ENCODE data around the gene ZNF618.

ZNF618 gene

GRCh38 chr9:113868501-113868900 lies 7.6 kb upstream of the ZNF618 start:
- DNase-seq (ENCODE audit: insufficient read length) (no peak), FAIRE-seq (no peak)
- TF ChIP-seq POLR2A (IDR thresholded peaks at IDR 0.05; ENCODE audit: low read depth, low read length) (no peak), TAF1 (IDR thresholded peaks at IDR 0.05; ENCODE audit: borderline replicate concordance, low read depth, low read length) (no peak), POLR2AphosphoS5 (IDR thresholded peaks at IDR 0.05; ENCODE audit: low read depth, low read length) (no peak)

DNA sequence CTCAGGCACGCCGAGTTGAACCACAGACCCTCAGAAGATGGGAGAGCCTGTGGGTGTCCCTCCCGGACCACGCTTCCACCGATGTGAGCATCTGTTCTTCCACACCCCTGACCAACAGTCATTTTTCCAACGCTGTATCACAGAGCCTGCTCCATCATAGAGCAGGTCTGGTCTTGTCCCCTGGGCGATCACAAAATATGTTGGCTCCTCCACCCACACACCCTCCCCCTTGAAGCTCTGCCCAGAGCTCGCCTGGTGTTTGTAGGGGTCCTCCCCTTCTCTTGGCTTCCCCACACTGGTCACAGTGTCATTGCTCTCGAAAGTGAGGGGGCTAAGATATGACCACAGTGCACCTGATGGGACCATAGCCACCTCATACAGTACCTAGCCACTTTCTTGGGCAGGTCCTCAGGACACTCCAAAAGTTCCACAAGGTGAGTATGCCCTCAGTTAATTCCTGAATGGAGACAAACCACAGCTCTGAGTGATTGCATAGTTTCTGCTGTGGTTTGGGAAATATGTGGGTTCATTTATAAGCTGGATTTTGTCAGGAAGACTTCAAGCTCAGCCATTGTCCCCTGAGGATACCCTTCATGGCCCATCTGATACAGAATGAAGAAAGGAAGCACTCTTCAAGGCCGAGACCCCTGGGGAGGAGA lies 3.5 kb upstream of the ZNF618 start:
- no peak for FAIRE-seq
- no peak for DNase-seq (ENCODE audit: insufficient read length)
- no peak for TF ChIP-seq POLR2A (IDR thresholded peaks at IDR 0.05; ENCODE audit: low read depth, low read length)
- TF ChIP-seq POLR2AphosphoS5 (IDR thresholded peaks at IDR 0.05; ENCODE audit: low read depth, low read length): no peak
- no peak for TF ChIP-seq TAF1 (IDR thresholded peaks at IDR 0.05; ENCODE audit: borderline replicate concordance, low read depth, low read length)

- no peak for TF ChIP-seq POLR2A (IDR thresholded peaks at IDR 0.05; ENCODE audit: low read depth, low read length)
- no peak for TF ChIP-seq POLR2AphosphoS5 (IDR thresholded peaks at IDR 0.05; ENCODE audit: low read depth, low read length)
- no peak for TF ChIP-seq TAF1 (IDR thresholded peaks at IDR 0.05; ENCODE audit: borderline replicate concordance, low read depth, low read length)
- DNase-seq (ENCODE audit: insufficient read length) (no peak), FAIRE-seq (no peak)
These were observed 2.7 kb upstream of the ZNF618 start for GRCh38 chr9:113873446-113873845.

GRCh38 chr9:113873926-113874325 lies 2.2 kb upstream of the ZNF618 start:
- DNase-seq (ENCODE audit: insufficient read length) (no peak), FAIRE-seq (no peak)
- TF ChIP-seq POLR2A (IDR thresholded peaks at IDR 0.05; ENCODE audit: low read depth, low read length) (no peak), POLR2AphosphoS5 (IDR thresholded peaks at IDR 0.05; ENCODE audit: low read depth, low read length) (no peak), TAF1 (IDR thresholded peaks at IDR 0.05; ENCODE audit: borderline replicate concordance, low read depth, low read length) (no peak)

DNA sequence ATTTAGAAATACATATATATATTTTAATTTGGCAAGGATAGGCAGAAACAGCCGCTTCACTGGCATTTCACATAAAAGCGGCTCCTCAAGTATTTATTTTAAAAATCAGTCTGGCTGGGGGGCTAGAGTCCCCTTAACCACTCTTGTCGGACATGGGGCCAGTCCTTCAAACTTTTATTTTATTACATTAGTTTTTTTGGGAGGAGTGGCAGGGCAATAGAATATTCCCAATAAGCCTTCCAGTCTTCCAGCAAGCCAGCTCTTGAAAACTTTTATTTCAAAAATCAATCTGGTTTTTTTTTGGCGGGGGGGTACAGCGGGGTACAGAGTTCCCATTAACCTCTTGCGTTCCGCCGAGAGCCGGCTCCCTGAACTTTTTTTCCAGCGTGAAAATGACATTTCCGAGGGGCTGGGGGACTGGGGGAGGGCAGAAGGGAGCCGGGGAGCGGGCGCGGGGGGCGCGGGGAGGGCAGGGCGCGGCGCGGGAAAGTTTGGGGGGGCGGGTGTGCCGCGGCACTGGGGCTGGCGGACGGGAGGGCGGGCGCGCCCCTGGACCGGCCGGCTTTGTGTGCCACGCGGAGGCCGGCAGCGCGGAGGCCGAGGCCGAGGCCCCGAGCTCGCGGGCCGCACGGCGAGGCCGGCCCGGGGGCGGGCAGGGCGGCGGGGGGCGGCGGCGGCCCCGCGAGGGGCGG lies 504 bp upstream of the ZNF618 start:
- DNase-seq (ENCODE audit: insufficient read length) (peak; percentile 29), FAIRE-seq (no peak)

DNA sequence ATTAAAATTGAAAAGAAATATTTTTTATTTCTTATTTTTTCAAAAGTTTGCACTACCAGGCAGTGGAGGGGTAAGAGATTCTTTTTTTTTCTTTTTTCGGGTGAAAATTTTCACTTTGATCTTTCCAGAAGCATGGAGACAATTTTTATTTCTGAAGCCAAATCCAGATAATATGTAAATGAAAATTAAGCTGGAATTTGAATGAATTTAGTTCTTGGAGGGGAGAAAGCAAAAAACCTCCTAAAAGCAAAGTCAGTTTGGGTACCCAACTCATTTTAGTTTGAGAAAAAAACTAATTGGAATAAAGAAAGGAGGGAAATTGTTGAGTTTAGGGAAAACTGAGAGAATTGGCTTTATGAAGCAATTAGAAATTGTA lies 872 bp downstream of the ZNF618 start:
- no peak for FAIRE-seq
- TF ChIP-seq POLR2A (IDR thresholded peaks at IDR 0.05; ENCODE audit: low read depth, low read length) (no peak), TAF1 (IDR thresholded peaks at IDR 0.05; ENCODE audit: borderline replicate concordance, low read depth, low read length) (no peak), POLR2AphosphoS5 (IDR thresholded peaks at IDR 0.05; ENCODE audit: low read depth, low read length) (no peak)
- DNase-seq (ENCODE audit: insufficient read length): no peak

More for the DNA sequence above, 504 bp upstream of the ZNF618 start:
- TF ChIP-seq TAF1 (IDR thresholded peaks at IDR 0.05; ENCODE audit: borderline replicate concordance, low read depth, low read length) (no peak), POLR2A (IDR thresholded peaks at IDR 0.05; ENCODE audit: low read depth, low read length) (no peak), POLR2AphosphoS5 (IDR thresholded peaks at IDR 0.05; ENCODE audit: low read depth, low read length) (no peak)

- TF ChIP-seq POLR2AphosphoS5 (IDR thresholded peaks at IDR 0.05; ENCODE audit: low read depth, low read length) (no peak), POLR2A (IDR thresholded peaks at IDR 0.05; ENCODE audit: low read depth, low read length) (no peak), TAF1 (IDR thresholded peaks at IDR 0.05; ENCODE audit: borderline replicate concordance, low read depth, low read length) (no peak)
- FAIRE-seq (no peak), DNase-seq (ENCODE audit: insufficient read length) (no peak)
These were observed 3.2 kb downstream of the ZNF618 start for GRCh38 chr9:113879318-113879717.

DNA sequence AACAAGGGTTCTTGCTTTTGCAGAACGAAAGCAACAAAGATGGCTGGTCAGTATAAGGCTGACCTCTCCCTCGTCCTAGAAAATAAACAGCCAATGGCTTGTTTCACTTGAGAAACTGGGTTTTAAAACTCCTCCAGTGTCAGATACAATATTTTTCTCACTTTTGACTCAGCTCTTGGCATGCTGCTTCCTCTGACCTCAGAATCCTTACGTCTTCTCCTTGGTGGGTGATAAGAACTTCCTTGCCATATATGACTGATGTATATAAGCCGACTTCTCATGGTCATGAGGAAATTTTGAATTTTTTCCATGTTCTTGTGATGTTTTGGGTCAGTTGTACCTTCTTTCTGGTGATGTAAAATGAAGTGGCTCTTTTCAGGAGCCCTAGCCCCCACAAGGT lies 3.8 kb downstream of the ZNF618 start:
- no peak for TF ChIP-seq POLR2A (IDR thresholded peaks at IDR 0.05; ENCODE audit: low read depth, low read length)
- TF ChIP-seq TAF1 (IDR thresholded peaks at IDR 0.05; ENCODE audit: borderline replicate concordance, low read depth, low read length): no peak
- TF ChIP-seq POLR2AphosphoS5 (IDR thresholded peaks at IDR 0.05; ENCODE audit: low read depth, low read length): no peak
- FAIRE-seq: no peak
- no peak for DNase-seq (ENCODE audit: insufficient read length)

GRCh38 chr9:113882181-113882580 lies 6.1 kb downstream of the ZNF618 start:
- no peak for DNase-seq (ENCODE audit: insufficient read length)
- no peak for FAIRE-seq
- TF ChIP-seq POLR2AphosphoS5 (IDR thresholded peaks at IDR 0.05; ENCODE audit: low read depth, low read length) (no peak), TAF1 (IDR thresholded peaks at IDR 0.05; ENCODE audit: borderline replicate concordance, low read depth, low read length) (no peak), POLR2A (IDR thresholded peaks at IDR 0.05; ENCODE audit: low read depth, low read length) (no peak)

- FAIRE-seq: no peak
- TF ChIP-seq TAF1 (IDR thresholded peaks at IDR 0.05; ENCODE audit: borderline replicate concordance, low read depth, low read length) (no peak), POLR2A (IDR thresholded peaks at IDR 0.05; ENCODE audit: low read depth, low read length) (no peak), POLR2AphosphoS5 (IDR thresholded peaks at IDR 0.05; ENCODE audit: low read depth, low read length) (no peak)
These were observed 6.6 kb downstream of the ZNF618 start for GRCh38 chr9:113882636-113883164.

GRCh38 chr9:113885183-113886025 lies 9.3 kb downstream of the ZNF618 start:
- DNase-seq (ENCODE audit: insufficient read length): no peak
- no peak for FAIRE-seq
- TF ChIP-seq POLR2A (IDR thresholded peaks at IDR 0.05; ENCODE audit: low read depth, low read length) (no peak), POLR2AphosphoS5 (IDR thresholded peaks at IDR 0.05; ENCODE audit: low read depth, low read length) (no peak), TAF1 (IDR thresholded peaks at IDR 0.05; ENCODE audit: borderline replicate concordance, low read depth, low read length) (no peak)

More at GRCh38 chr9:113882636-113883164, 6.6 kb downstream of the ZNF618 start:
- DNase-seq (ENCODE audit: insufficient read length): no peak

Data from GM12892 (cell line).